Pancreas (tissue), 10 donors: ENCODE results near the gene PSEN1. TPM values are rescaled to one million over a fixed set of nuclear protein-coding genes. Genes with fewer than 3 reads are reported as not detected.
A peak's percentile ranks its signal among the peaks of the same experiment; 100 is the strongest.

Experiments
- ATAC-seq, 4 donors: fragments of 200-7000 bp; cut with Tn5 transposase; one replicate each; pipeline versions ENCODE4 v1.8.0 to v1.9.1; 2020; ENCODE audit warnings: mild to moderate bottlenecking in 4 of 4, moderate library complexity in 4 of 4
- DNase-seq, 6 donors: peaks; one replicate each; pipeline ENCODE4 v3.0.0-alpha.2; 2020
- FAIRE-seq: peaks from 2 replicates; lab custom pipeline; 2012; peaks lifted over from hg19 to GRCh38; lab: Jason Lieb, UNC
- H3K27ac ChIP-seq, 4 donors: fragments of 200-600 bp; sonication (generic); 1 replicate in 3 of 4; 2 replicates in 1 of 4; pipeline versions ENCODE4 v1.5.0 to v1.8.0; 2020
- H3K27me3 ChIP-seq, 4 donors: fragments of 200-600 bp; one replicate each; pipeline ENCODE4 v1.8.0; 2021
- H3K36me3 ChIP-seq, 3 donors: fragments of 200-600 bp; sonication (generic) in 1 of 3; one replicate each; pipeline versions ENCODE4 v1.5.0 to v1.8.0; 2020 to 2021
- H3K4me1 ChIP-seq, 3 donors: fragments of 200-600 bp; one replicate each; pipeline ENCODE4 v1.8.0; 2021
- H3K4me3 ChIP-seq, 4 donors: fragments of 200-600 bp; sonication (generic) in 2 of 4; one replicate each; pipeline versions ENCODE4 v1.5.0 to v1.8.0; 2020 to 2021
- H3K9me3 ChIP-seq, 4 donors: fragments of 200-600 bp; one replicate each; pipeline ENCODE4 v1.8.0; 2021
- CTCF ChIP-seq, 4 donors: fragments of 200-600 bp; sonication (generic) in 3 of 4; IDR thresholded peaks; one replicate each; pipeline versions ENCODE4 v1.5.0 to v1.8.0; 2021; ENCODE audit warnings: antibody characterized with exemption in 4 of 4
- WGBS, 2 donors: extraction: QIAGEN DNeasy Blood & Tissue Kit; methylation state at CpG; one replicate each; pipeline ENCODE4 v1.1.7; 2013; 5-methylcytosine and 5-hydroxymethylcytosine counted together
- intact Hi-C, 3 donors: fragments of 100-400 bp; cut with DNase I; formaldehyde crosslinking; loops; one replicate each; pipeline versions ENCODE4 v1.11.1 to v1.14.2; 2022
- polyA plus RNA-seq, 2 donors: library from polyadenylated mRNA; stranded (reverse); fragments of 200-250 nt; gene quantifications; one replicate each; pipeline ENCODE4 v1.2.3, GENCODE V29; 2013
- total RNA-seq, 6 donors: library from RNA; stranded (reverse); fragmentation: NEBNext Ultra II Directional in 4 of 6; extraction: Animal tissue kit (Norgen Biotek cat#: 25700) in 4 of 6; gene quantifications; one replicate each; pipeline versions ENCODE4 v1.2.1 to v1.2.4, GENCODE V29; 2021 to 2023
- donor health status: healthy with polysubstance abuse.
- donor health status: DM: no; HTN: no; CAD: no; lungs with moderate emphysema.
- donor health status: DM: no; HTN: no; CAD: no.
- donor health status: control.
- donor health status: control.
- donor health status: Bipolar disorder and iron deficiency.
- donor health status: DM: yes; HTN: yes; CAD: no.
- donor health status: DM: no; HTN: no; CAD: no.
- donor health status: DM: no; HTN: no; CAD: no.
- donor health status: DM: yes; HTN: yes; CAD: no.

PSEN1 gene
- total and polyA plus RNA-seq, 8 donors = 9.2 to 32.9 (median 18.4) TPM

GRCh38 chr14:73238424-73238852 lies 102.1 kb downstream of the PSEN1 start:
- DNase-seq = no peak

GRCh38 chr14:73238941-73239340 lies 102.6 kb downstream of the PSEN1 start:
- Histone ChIP-seq H3K4me1 (peaks cover 0 to 10% (median 7%) of the 10 kb centered on the region in 3 donors), H3K27me3 (peaks cover 0 to 11% (median 0%) of the 10 kb centered on the region in 4 donors), H3K4me3 (peak overlapping the region in 1 of 4 donors; percentile 24), H3K9me3 (no peaks in the 10 kb centered on the region), H3K36me3 (no peaks in the 10 kb centered on the region), H3K27ac (no peak overlapping the region)
- intact Hi-C loops = no loop called here
- DNase-seq (no peak), FAIRE-seq (no peak), ATAC-seq (peak in 2 of 4 donors; percentile 9 to 13)
- WGBS, 2 donors = 85 to 91% methylated on average over 11 of the region's 11 CpGs
- TF ChIP-seq CTCF (IDR thresholded peaks at IDR 0.05) = no peak

More at GRCh38 chr14:73238424-73238852, 102.1 kb downstream of the PSEN1 start:
- no peaks in the 10 kb centered on the region for H3K9me3 ChIP-seq
- H3K36me3 ChIP-seq = no peaks in the 10 kb centered on the region
- no peak for FAIRE-seq
- peak; percentile 23 to 52 (median 40) for ATAC-seq
- H3K4me1 ChIP-seq = peaks cover 0 to 10% (median 7%) of the 10 kb centered on the region in 3 donors
- H3K4me3 ChIP-seq = peak overlapping the region in 3 of 4 donors; percentile 29 to 60 (median 39)
- TF ChIP-seq CTCF (IDR thresholded peaks at IDR 0.05) = no peak
- H3K27me3 ChIP-seq = peaks cover 0 to 11% (median 0%) of the 10 kb centered on the region in 4 donors
- intact Hi-C loops = no loop called here
- peak overlapping the region in 1 of 4 donors; percentile 46 for H3K27ac ChIP-seq
- 42 to 44% methylated on average over 10 of the region's 10 CpGs for whole genome bisulfite sequencing, 2 donors

GRCh38 chr14:73239393-73240241 lies 103.3 kb downstream of the PSEN1 start:
- Histone ChIP-seq H3K9me3 (no peaks in the 10 kb centered on the region), H3K36me3 (no peaks in the 10 kb centered on the region), H3K4me3 (peak overlapping the region in 3 of 4 donors; percentile 18 to 36 (median 24)), H3K27ac (no peak overlapping the region), H3K4me1 (peaks cover 0 to 10% (median 7%) of the 10 kb centered on the region in 3 donors), H3K27me3 (peaks cover 0 to 11% (median 0%) of the 10 kb centered on the region in 4 donors)
- ATAC-seq = peak; percentile 31 to 48 (median 40)
- intact Hi-C loops = no loop called here
- TF ChIP-seq CTCF (IDR thresholded peaks at IDR 0.05) = no peak
- 11 to 13% methylated on average over 41 to 48 of the region's 48 CpGs for WGBS, 2 donors
- no peak for DNase-seq
- FAIRE-seq = no peak

GRCh38 chr14:73240816-73241480 lies 104.6 kb downstream of the PSEN1 start:
- Histone ChIP-seq H3K27me3 (peaks cover 0 to 11% (median 0%) of the 10 kb centered on the region in 4 donors), H3K4me3 (no peak overlapping the region), H3K9me3 (no peaks in the 10 kb centered on the region), H3K27ac (no peak overlapping the region), H3K36me3 (no peaks in the 10 kb centered on the region), H3K4me1 (peaks cover 0 to 10% (median 7%) of the 10 kb centered on the region in 3 donors)
- no peak for DNase-seq
- peak in 1 of 4 donors; percentile 15 for ATAC-seq
- no peak for FAIRE-seq
- intact Hi-C loops = no loop called here
- 73 to 86% methylated on average over 10 of the region's 10 CpGs for WGBS, 2 donors
- TF ChIP-seq CTCF (IDR thresholded peaks at IDR 0.05) = no peak
